Activated CD4-positive, alpha-beta memory T cell treated with anti-CD3 and anti-CD28 coated beads, Interleukin-2, amount 10 ng/mL, durations not matched to agents 7 days and 5 days (primary cell): ENCODE measurements around the gene SLC10A1. TPM values are rescaled to one million over a fixed set of nuclear protein-coding genes. Genes with fewer than 3 reads are reported as not detected.
A peak's percentile ranks its signal among the peaks of the same experiment; 100 is the strongest.
"Not testable (repeated sequence)": the region's sequence is repeated elsewhere in the genome, so short reads cannot be mapped to it uniquely, and the experiment has no call there.

Source experiments
- CTCF ChIA-PET: fragments of 350-600 bp; sonication (Branson Sonifier 250); formaldehyde crosslinking; loops from one replicate; lab custom pipeline; 2021; ENCODE audit warnings: antibody characterized with exemption, inconsistent platforms; lab: Charles Lee
- POLR2A ChIA-PET: fragments of 350-600 bp; sonication (Branson Sonifier 250); formaldehyde crosslinking; loops from one replicate; lab custom pipeline; 2021; ENCODE audit warnings: antibody characterized with exemption; lab: Charles Lee
- DNase-seq: peaks from one replicate; pipeline ENCODE4 v3.0.0-alpha.2; 2020
- H3K27ac Mint-ChIP-seq: one replicate; pipeline ENCODE4 v1.8.0; 2021; ENCODE audit warnings: mild to moderate bottlenecking, mixed read lengths
- H3K27me3 Mint-ChIP-seq: one replicate; pipeline ENCODE4 v1.8.0; 2021; ENCODE audit warnings: mixed read lengths
- H3K36me3 Mint-ChIP-seq: one replicate; pipeline ENCODE4 v1.8.0; 2021; ENCODE audit warnings: low read depth, mixed read lengths
- H3K4me1 Mint-ChIP-seq: one replicate; pipeline ENCODE4 v1.8.0; 2021; ENCODE audit warnings: mixed read lengths
- H3K4me3 Mint-ChIP-seq: one replicate; pipeline ENCODE4 v1.8.0; 2021; ENCODE audit warnings: mild to moderate bottlenecking, mixed read lengths
- H3K9me3 Mint-ChIP-seq: one replicate; pipeline ENCODE4 v1.8.0; 2021; ENCODE audit warnings: mixed read lengths
- total RNA-seq, 2 experiments: library from RNA; stranded (reverse); gene quantifications; one replicate each; pipeline ENCODE4 v1.2.3, GENCODE V29; 2021

SLC10A1 gene
- total RNA-seq, 2 experiments from 2014 or later = not detected

DNA sequence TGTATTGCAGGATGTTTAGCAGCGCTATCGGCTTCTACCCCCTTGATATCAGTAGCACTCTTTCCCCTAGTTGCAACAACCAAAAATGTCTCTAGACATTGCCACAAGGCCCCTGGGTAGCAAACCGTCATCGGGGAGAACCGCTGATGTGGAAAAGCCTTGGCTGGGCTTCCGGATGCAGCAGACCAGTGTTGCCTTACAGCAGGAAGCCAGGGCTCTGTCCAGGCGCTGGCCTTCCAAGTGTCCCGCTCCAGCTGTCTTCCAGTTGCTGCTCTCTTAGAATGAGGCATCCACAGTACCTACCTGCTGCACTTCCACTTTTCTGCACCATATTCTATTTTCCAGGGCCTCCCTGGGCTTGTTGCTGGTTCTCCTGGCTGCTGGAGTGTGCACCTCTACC, 22.6 kb upstream of the SLC10A1 start:
- DNase-seq = no peak
- H3K27me3 Mint-ChIP-seq = peaks cover 8% of the 10 kb centered on the region
- no peak overlapping the region for H3K4me3 Mint-ChIP-seq
- ChIA-PET CTCF (interaction anchor here (1.0 to 2.0 kb wide), 2 partner anchors 208 to 748 kb away, joined by 3 to 4 read pairs; no protein-coding TSS in a partner anchor), POLR2A (no interaction called here)
- H3K36me3 Mint-ChIP-seq = no peaks in the 10 kb centered on the region
- peaks cover 2% of the 10 kb centered on the region for H3K4me1 Mint-ChIP-seq
- H3K9me3 Mint-ChIP-seq = no peaks in the 10 kb centered on the region
- no peak overlapping the region for H3K27ac Mint-ChIP-seq

DNA sequence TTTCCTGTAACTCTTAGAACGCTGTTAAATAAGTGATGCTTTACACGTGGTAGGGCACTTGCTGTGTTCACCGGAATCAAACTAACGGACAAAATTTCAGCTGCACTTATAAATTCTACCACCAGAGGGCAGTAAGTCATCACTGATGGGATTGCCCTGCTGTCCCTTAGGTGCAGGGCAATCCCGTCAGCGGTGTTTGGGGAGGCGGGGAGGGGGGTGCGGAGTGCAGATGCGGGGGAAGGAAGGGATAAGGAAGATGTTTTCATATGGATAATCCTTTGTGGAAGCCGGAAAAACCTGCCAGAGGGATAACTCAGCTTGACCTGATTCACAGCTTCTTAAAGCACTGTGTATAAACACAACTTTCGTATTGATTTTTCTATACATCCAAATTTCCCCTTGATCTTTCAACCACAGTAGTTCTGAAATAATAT, 21.7 kb upstream of the SLC10A1 start:
- no peaks in the 10 kb centered on the region for H3K9me3 Mint-ChIP-seq

DNA sequence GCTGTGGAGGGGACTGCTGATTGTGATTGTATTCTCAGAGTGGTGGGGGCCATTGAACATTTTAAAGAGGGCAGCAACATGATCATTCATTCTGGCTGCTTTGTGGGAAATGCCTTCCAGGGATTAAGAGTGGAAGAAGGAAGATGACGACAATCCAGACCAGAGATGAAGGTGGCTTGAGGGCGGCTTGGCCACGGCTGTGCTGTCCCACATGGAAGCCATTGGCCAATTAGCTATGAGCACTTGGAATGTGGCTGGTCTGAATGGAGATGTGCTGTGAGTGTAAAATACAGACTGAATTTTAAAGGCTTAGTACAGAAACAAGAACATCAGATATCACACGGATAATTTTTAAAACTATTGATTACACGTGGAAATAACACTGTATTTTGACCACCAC, 19.2 kb upstream of the SLC10A1 start:
- Mint-ChIP-seq H3K27me3 (peaks cover 20% of the 10 kb centered on the region), H3K27ac (no peak overlapping the region), H3K9me3 (no peaks in the 10 kb centered on the region), H3K4me3 (no peak overlapping the region), H3K4me1 (peaks cover 2% of the 10 kb centered on the region), H3K36me3 (no peaks in the 10 kb centered on the region)
- CTCF ChIA-PET = interaction anchor here (1.7 kb wide), 1 partner anchor 212 kb away, joined by 6 read pairs; no protein-coding TSS in a partner anchor
- DNase-seq = no peak
- POLR2A ChIA-PET = no interaction called here

More for the DNA sequence above, 21.7 kb upstream of the SLC10A1 start:
- CTCF ChIA-PET = interaction anchor here (0.7 to 2.0 kb wide), 14 partner anchors 10 to 749 kb away, joined by 3 to 26 read pairs (median 5); no protein-coding TSS in a partner anchor
- POLR2A ChIA-PET = interaction anchor here (0.8 kb wide), 1 partner anchor 300 kb away, joined by 3 read pairs; no protein-coding TSS in a partner anchor
- Mint-ChIP-seq H3K36me3 (no peaks in the 10 kb centered on the region), H3K27me3 (peaks cover 11% of the 10 kb centered on the region), H3K4me1 (peaks cover 2% of the 10 kb centered on the region), H3K4me3 (no peak overlapping the region), H3K27ac (no peak overlapping the region)
- DNase-seq = peak; percentile 50

DNA sequence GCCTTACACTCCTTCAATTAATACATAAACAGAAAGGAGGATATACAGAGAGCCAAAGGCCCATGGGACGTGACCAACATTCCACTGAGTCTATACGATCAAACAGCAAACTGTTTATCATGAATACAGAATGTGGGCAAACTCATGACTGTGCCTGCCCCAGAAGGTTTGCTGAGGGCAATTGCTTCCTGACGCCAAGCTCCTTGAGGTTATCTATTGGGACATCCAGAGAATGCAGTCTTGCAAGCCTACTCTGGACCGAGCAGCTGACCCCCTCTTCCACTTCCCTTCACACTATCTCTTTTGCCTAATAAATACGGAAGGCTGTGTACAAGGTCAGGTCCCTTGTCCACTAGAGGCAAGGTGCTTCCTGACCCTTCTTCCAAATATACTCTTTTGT, 18.5 kb upstream of the SLC10A1 start:
- CTCF ChIA-PET = interaction anchor here (1.7 kb wide), 1 partner anchor 212 kb away, joined by 6 read pairs; no protein-coding TSS in a partner anchor
- Mint-ChIP-seq H3K4me1 (peaks cover 2% of the 10 kb centered on the region), H3K27ac (no peak overlapping the region), H3K9me3 (no peaks in the 10 kb centered on the region), H3K27me3 (peaks cover 16% of the 10 kb centered on the region), H3K4me3 (no peak overlapping the region), H3K36me3 (no peaks in the 10 kb centered on the region)
- DNase-seq = no peak
- POLR2A ChIA-PET = no interaction called here

DNA sequence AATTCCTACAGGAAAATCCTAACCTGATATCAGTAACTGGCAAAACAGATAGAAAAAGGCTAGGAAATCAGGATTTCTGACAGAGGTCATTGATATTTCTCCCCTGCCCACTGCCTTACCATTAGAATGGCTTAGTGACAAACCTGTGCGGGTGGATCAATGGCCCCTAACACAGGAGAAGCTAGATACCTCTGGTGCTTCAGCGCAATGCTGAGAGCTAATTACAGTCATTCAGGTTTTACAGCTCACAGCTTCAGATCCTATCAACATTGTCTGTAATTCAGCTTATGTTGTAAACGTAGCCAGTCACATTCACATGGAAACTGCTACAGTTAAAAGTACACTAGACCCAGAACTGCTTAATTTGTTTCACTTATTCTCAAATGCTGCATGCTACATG, 17.4 kb upstream of the SLC10A1 start:
- ChIA-PET POLR2A (no interaction called here), CTCF (no interaction called here)
- Mint-ChIP-seq H3K36me3 (no peaks in the 10 kb centered on the region), H3K27me3 (peaks cover 16% of the 10 kb centered on the region), H3K9me3 (no peaks in the 10 kb centered on the region), H3K4me3 (no peak overlapping the region), H3K4me1 (peaks cover 2% of the 10 kb centered on the region), H3K27ac (no peak overlapping the region)
- DNase-seq = no peak

DNA sequence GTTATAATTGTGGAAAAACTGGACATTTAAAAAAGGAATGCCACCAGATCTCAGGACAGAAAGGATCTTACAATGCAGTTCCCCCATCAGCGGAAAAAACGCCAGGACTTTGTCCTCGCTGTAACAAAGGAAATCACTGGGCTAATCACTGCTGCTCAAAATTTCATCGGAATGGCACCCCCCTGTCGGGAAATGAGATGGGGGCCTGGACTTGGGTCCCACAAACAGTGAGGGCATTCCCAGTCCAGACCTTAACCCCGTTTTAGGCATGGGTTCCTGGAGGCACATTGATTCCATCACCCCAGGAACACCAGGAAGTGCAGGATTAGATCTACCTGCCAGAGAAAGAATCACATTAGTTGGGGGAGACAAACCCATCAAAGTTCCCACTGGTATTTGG, 16.3 kb upstream of the SLC10A1 start:
- H3K36me3 Mint-ChIP-seq, DNase-seq, H3K27ac Mint-ChIP-seq, CTCF ChIA-PET, H3K4me1 Mint-ChIP-seq, H3K9me3 Mint-ChIP-seq, POLR2A ChIA-PET, H3K4me3 Mint-ChIP-seq: not testable (repeated sequence)
- peaks cover 17% of the 10 kb centered on the region for H3K27me3 Mint-ChIP-seq

DNA sequence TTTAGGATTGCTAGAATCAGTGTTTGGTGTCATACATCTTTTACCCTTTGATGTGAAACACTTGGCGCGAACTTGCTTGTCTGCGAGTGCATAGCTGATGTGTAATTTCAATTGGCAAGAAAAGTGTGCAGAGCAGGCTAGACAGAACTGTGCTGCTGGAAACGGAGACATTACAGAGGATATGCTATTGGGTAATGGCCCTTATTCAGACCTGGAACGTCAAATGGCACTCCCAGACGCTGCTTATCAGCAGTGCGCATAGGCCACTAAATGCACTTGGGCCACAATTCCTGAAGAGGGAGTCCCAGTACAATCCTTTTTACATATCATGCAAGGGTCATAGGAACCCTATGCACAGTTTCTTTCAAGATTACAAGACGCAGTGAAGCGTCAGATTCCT, 15.7 kb upstream of the SLC10A1 start:
- no peak for DNase-seq
- Mint-ChIP-seq H3K36me3 (no peaks in the 10 kb centered on the region), H3K4me3 (no peak overlapping the region), H3K27me3 (peaks cover 20% of the 10 kb centered on the region), H3K4me1 (no peaks in the 10 kb centered on the region), H3K9me3 (no peaks in the 10 kb centered on the region), H3K27ac (no peak overlapping the region)
- ChIA-PET POLR2A (no interaction called here), CTCF (no interaction called here)

DNA sequence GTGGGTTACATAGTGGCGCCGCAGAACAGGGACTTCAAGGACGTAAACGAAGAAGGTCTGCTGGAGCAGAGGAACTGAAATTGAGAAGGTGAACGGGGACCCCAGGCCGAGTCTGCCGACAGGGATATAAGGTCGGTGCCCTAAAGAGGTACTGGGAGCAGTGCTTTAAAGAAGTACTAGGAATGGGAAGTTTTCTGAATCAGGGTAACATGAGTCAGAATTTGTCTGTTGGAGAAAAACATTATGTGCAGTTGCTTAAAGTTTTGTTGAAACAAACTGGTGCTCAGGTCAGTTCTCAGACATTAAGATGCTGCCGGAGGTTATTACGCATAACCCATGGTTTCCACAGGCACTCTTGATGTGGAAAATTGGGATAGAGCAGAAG, 14.8 kb upstream of the SLC10A1 start:
- ChIA-PET CTCF (no interaction called here), POLR2A (no interaction called here)
- no peaks in the 10 kb centered on the region for H3K9me3 Mint-ChIP-seq
- no peak for DNase-seq
- no peaks in the 10 kb centered on the region for H3K4me1 Mint-ChIP-seq
- peaks cover 20% of the 10 kb centered on the region for H3K27me3 Mint-ChIP-seq
- no peaks in the 10 kb centered on the region for H3K36me3 Mint-ChIP-seq
- no peak overlapping the region for H3K4me3 Mint-ChIP-seq
- no peak overlapping the region for H3K27ac Mint-ChIP-seq

DNA sequence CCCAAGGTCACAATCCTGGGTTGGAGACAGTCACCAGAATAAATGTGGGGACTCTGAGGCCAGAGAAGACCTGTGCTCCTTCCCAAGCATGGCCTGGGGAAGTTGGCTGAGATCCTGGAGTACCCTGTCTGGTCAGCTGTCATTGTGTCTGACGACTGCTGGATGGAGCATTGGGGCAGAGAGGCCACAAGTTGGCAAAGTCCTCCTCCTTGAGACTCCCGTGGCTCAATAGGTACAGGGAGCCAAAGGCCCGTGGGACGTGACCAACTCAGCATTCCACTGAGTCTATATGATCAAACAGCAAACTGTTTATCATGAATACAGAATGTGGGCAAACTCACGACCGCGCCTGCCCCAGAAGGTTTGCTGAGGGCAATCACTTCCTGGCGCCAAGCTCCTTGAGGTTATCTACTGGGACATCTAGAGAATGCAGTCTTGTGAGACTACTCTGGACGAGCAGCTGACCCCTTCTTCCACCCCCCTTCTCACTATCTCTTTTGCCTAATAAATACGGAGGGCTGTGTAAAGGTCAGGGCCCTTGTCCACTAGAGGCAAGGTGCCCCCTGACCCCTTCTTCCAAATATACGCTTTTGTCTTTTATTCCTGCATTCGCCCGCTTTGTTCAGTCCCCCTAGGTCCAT, 14.3 kb upstream of the SLC10A1 start:
- DNase-seq = no peak
- ChIA-PET CTCF (no interaction called here), POLR2A (no interaction called here)
- H3K27me3 Mint-ChIP-seq = peaks cover 20% of the 10 kb centered on the region
- no peak overlapping the region for H3K27ac Mint-ChIP-seq
- no peak overlapping the region for H3K4me3 Mint-ChIP-seq
- H3K36me3 Mint-ChIP-seq = no peaks in the 10 kb centered on the region
- H3K9me3 Mint-ChIP-seq = no peaks in the 10 kb centered on the region
- no peaks in the 10 kb centered on the region for H3K4me1 Mint-ChIP-seq

DNA sequence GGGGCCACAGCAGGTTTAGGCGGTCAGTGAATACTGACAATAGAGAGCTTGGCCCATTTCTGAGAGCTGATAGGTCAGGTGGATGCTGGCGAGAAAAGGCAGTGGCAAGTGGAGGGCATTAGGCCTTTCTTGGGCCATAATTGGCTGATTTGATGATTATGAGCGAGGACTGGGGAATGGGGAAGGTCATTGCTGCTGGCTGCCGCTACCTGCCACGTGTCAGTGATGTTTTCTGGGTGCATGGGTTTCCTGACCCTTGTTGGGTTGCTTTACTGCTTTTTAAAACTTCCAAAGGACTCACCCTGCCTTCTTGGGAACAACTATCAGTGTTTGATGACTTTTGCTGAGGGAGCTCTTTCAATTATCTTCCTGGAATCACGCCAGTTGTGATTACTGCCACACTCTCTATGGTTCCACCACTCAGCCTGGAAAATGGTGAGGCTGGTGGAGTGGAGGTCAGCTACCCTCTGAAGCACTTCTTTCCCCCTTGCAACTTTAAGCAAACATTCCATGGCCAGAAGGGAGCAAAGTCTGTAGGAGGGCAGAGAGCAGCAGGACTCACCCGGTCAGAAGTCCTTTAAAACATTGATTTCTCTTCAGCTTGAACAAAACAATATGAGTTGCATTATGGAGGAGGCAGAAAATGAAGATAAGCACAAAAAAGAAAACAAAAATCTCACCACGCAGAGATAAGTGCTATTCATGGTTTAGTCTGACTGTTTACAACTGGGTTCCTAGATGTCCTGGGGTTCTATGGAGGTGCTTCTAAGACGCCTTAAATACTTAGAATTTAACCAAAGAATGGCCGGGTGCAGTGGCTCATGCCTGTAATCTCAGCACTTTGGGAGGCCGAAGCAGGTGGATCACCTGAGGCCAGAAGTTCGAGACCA, 12.1 kb upstream of the SLC10A1 start:
- Mint-ChIP-seq H3K27me3 (peaks cover 30% of the 10 kb centered on the region), H3K9me3 (no peaks in the 10 kb centered on the region), H3K36me3 (no peaks in the 10 kb centered on the region), H3K27ac (no peak overlapping the region), H3K4me1 (no peaks in the 10 kb centered on the region), H3K4me3 (no peak overlapping the region)
- ChIA-PET CTCF (interaction anchor here (1.6 kb wide), 1 partner anchor 9 kb away, joined by 7 read pairs; no protein-coding TSS in a partner anchor), POLR2A (no interaction called here)
- no peak for DNase-seq

DNA sequence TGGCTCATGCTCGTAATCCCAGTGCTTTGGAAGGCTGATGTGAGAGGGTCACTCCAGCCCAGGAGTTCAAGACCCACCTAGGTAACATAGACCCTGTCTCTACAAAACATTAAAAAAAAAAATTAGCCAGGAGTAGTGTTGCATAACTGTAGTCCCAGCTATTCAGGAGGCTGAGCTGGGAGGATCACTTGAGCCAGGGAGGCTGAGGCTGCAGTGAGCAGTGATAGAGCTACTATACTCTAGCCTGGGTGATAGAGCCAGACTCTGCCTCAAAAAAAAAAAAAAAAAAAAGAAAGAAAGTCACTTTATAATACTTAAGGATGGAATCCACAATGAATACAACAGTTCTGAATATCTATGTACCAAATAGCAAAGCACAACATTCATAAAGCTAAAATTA, 10.2 kb upstream of the SLC10A1 start:
- no peak overlapping the region for H3K4me3 Mint-ChIP-seq
- ChIA-PET POLR2A (no interaction called here), CTCF (no interaction called here)

DNA sequence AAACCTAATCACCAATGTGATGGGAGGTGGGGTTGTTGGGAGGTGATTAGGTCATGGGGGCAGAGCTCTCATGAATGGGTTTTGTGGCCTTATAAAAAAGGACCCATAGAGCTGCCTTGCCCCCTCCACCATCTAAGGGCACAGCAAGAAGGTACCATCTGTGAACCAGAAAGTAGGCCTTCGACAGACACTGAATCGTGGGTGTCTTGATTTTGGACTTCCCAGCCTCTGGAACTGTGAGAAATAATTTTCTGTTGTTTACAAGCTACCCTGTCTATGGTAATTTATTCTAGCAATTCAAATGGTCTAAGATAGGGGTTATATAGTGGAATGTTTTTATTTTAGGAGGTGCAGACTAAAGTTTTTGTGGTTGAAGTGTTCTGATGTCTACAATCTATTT, 7.9 kb upstream of the SLC10A1 start:
- Mint-ChIP-seq H3K9me3 (no peaks in the 10 kb centered on the region), H3K4me1 (no peaks in the 10 kb centered on the region), H3K4me3 (no peak overlapping the region), H3K36me3 (no peaks in the 10 kb centered on the region), H3K27ac (no peak overlapping the region), H3K27me3 (peaks cover 26% of the 10 kb centered on the region)
- DNase-seq = no peak
- CTCF ChIA-PET = interaction anchor here (0.6 kb wide), 1 partner anchor 201 kb away, joined by 3 read pairs; no protein-coding TSS in a partner anchor
- POLR2A ChIA-PET = interaction anchor here (0.6 kb wide), 1 partner anchor 13 kb away, joined by 4 read pairs; no protein-coding TSS in a partner anchor

More for the DNA sequence above, 10.2 kb upstream of the SLC10A1 start:
- H3K27me3 Mint-ChIP-seq = peaks cover 24% of the 10 kb centered on the region
- no peak for DNase-seq
- no peaks in the 10 kb centered on the region for H3K9me3 Mint-ChIP-seq
- no peaks in the 10 kb centered on the region for H3K36me3 Mint-ChIP-seq
- no peak overlapping the region for H3K27ac Mint-ChIP-seq
- no peaks in the 10 kb centered on the region for H3K4me1 Mint-ChIP-seq

DNA sequence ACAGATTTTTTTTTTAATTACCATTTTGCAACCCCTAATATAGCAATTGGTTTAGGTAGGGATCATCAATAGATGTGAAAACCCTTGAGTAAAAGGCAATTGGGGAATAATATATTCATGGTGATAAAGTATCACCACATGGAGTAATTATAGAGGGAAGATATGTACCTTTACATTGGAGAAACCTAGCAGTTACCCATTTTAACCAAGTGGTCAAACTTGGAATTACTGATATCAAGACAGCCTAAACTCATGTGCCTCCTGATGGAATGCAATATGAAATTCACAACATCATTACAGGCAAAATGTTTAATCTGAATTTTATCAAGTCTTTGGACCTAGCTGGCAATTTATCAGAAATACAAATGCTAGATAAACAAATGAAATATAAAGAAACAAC, 6.7 kb upstream of the SLC10A1 start:
- POLR2A ChIA-PET = no interaction called here
- Mint-ChIP-seq H3K4me3 (no peak overlapping the region), H3K36me3 (no peaks in the 10 kb centered on the region), H3K9me3 (no peaks in the 10 kb centered on the region), H3K27ac (no peak overlapping the region), H3K4me1 (no peaks in the 10 kb centered on the region), H3K27me3 (peaks cover 22% of the 10 kb centered on the region)
- DNase-seq = no peak
- CTCF ChIA-PET = interaction anchor here (1.2 kb wide), 1 partner anchor 287 kb away, joined by 3 read pairs; no protein-coding TSS in a partner anchor
